ENCODE measurements around the gene PLAGL2.
"Not testable (repeated sequence)": the region's sequence is repeated elsewhere in the genome, so short reads cannot be mapped to it uniquely, and the experiment has no call there.

Gene PLAGL2

DNA sequence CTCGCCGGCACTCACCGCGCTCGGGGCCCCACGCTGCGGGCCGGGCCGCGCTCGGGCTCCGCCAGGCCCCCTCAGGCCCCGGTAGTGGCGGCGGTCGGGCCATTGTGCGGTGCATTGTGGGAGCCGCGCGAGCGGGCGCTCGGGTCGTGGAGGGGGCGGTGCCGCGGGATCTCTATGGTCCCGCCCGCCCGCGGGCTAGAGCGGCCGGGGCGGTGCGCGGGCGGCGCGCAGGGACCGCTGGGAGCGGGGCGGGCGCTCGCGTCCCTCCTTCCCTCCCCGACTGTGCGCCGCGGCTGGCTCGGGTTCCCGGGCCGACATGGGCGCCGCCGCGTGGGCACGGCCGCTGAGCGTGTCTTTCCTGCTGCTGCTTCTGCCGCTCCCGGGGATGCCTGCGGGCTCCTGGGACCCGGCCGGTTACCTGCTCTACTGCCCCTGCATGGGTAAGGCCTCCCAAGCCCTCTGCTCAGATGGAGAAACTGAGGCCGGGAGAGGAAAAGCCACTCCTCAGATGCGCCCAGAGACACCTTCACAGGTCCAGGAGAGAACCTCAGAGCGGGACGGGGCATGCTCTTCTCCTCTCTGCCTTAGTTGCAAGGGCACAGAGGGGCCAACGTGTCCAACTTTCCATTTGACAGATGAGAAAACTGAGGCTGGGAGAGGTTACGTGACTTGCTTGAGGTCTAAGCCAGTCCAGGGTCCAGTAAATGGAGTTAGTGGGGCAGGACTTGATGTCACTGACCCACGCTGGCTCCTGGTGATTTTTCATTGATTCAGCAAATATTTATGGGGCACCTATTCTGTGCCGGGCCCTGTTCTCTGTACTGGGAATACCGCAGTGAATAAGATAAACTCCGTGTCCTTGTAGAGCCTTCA lies at the start of gene PLAGL2, which contains the start of gene POFUT1:
TSS of gene PLAGL2 (minus strand) at position 118 of the 873 bp plus-strand sequence. CDS start 5,565 bp downstream, outside the sequence.
TSS of gene POFUT1 (plus strand) at position 255 of the 873 bp plus-strand sequence. CDS start at position 317, 62 bp downstream.
- DNase-seq, result peak; percentile 87

- DNase-seq, result no peak
These were observed 44.6 kb upstream of the PLAGL2 start for GRCh38 chr20:32252189-32252588.

GRCh38 chr20:32251470-32251869 lies 43.9 kb upstream of the PLAGL2 start:
- no peak for DNase-seq

DNA sequence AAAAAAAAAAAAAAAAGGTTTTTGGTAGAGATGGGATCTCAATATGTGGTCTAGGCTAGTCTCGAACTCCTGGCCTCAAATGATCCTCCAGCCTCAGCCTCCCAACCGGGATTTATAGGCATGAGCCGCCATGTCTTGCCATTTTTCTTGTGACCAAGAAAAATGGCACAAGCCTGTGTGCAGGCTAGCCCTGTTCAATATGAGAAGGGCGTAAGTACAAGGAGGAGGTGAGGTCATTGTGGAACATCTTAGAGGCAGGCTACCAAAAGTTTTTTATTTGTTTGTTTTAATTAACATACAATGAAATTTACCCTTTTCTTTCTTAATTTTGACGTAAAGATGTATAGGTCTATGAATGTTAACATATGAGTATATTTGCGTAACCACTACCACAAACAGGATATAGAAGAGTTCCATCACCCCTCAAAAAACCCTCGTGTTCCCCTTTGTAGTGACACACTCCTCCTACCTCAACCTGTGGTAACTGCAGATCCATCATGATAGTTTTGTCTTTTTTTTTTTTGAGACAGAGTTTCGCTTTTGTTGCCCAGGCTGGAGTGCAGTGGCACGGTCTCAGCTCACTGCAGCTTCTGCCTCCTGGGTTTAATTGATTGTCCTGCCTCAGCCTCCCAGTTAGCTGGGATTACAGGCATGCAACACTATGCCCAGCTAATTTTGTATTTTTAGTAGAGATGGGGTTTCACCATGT lies 41.6 kb upstream of the PLAGL2 start:
- no peak for DNase-seq

DNA sequence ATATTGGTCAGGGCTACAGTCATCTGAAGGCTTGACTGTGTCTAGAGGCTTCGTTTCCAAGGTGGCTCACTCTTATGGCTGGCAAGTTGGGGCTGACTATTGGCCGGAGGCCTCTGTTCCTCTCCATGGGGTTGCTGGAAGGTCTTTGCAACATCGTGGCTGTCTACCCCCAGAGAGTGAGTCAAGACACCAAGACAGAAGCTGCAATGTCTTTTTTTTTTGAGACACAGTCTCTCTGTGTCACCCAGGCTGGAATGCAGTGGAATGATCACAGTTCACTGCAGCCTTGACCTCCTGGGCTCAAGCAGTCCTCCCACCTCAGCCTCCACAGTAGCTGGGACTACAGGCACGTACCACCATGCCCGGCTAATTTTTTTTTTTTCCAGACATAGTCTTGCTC lies 40.5 kb upstream of the PLAGL2 start:
- DNase-seq, result no peak

DNA sequence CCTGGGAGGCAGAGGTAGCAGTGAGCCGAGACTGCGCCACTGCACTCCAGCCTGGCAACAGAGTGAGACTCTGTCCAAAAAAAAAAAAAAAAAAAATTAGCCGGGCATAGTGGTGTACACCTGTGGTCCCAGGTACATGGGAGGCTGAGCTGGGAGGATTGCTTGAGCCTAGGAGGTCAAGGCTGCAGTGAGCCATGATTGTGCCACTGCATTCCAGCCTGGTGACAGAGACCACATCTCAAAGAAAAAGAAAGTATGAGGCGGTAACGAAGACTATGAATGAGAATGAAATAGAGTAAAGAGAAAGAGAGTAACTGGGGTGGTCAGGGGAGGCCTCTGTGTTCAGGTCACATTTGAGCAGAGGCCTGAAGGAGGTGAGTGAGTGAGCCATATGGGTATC lies 38.7 kb upstream of the PLAGL2 start:
- not testable (repeated sequence) for DNase-seq

- no peak for DNase-seq
These were observed 37.4 kb upstream of the PLAGL2 start for GRCh38 chr20:32244959-32245358.

DNA sequence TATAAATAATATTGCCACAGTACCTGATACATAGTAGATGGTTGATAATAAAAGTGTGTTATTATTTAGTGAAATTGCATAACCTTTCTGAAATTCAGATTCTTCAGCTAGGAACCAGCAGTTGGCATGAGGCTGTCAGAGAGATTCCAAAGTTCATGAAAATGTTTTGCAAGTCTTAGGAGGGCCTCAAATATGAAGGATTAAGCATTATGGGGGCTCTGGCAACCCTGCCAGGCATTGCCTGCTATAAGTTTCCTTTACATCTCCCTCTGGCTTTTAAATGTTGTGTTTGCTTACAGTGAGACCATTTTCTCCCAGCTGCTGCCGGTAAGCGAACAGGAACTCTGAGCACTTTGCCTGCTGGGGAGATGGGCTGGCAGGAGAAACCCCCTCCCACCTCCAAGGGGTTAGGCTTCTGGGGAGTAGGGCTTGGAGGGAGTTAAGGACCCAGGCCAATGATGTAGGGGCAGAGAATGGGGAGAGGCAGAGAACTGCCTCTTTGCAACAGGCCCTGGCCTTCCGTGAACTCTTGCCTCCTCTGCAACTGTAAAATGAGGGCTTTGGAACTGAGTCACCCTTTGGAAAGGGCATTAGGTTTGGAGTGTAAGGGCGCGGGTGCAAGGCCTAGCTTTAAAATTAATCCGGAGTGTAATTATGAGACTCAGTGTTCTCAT lies 36.7 kb upstream of the PLAGL2 start:
- DNase-seq, result no peak

GRCh38 chr20:32241807-32242206 lies 34.3 kb upstream of the PLAGL2 start:
- DNase-seq, result no peak

DNA sequence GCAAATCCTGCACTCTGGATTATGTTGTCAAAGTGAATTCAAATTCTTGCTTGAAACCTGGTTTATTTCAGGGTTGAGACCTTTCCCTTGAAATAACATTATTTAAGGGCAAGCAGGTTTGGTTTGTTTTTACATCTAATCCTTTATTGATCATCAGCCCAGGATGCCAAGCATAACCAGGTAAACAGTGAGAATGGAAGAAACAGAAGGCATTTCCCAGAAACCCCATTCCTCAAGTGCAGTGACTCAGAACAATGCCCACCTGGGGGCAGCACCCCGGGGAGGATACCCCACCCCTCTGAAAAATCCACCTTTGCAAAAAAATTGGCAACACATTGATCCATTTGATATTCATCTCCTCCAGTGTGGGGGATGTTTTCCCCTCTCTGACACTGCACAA lies 32.7 kb upstream of the PLAGL2 start:
- no peak for DNase-seq

DNA sequence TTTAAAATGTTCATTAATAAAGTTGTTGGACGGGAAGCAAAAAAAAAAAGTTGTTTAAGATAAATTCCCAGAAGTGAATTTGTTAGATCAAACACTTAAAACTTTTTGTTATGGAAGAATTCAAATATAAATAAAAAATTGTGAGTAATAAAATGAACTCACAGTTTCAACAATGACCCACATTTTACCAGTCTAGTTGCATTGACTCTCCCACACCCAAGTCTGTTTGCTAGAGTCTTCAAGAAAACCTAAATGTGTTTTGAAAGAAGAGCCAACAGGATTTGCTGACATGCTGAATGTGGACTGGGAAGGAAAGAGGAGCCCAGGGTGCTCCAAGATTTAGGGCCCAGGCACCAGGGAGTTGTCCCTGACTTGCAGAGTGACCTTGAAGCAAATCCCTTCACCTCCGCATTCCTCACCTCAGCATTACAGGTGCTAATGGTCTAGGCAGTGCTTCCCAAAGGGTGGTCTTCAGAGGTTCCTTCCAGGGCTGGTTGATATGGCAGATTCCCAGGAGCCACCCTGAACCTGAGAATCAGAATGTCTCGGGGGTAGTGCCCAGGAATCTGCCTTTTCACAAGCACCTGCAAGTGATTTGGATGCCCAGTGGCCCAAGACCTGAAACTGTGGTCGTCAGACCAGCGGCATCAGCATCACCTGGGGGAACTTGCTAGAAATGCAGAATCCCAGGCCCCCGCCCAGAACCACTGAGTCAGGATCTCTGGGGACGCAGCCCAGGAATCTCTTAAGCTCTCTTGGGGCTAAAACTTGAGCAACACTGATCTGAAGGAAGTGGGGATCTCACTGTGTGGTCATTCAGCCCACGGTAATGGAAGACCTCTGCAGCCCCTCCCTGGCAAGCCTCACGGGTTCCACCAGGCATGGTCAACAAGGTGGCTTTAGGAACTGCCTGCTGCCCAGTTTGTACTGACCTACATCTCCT lies 31.2 kb upstream of the PLAGL2 start:
- DNase-seq, result no peak

GRCh38 chr20:32237419-32237818 lies 29.9 kb upstream of the PLAGL2 start:
- DNase-seq, result no peak

- DNase-seq, result no peak
These were observed 29.3 kb upstream of the PLAGL2 start for GRCh38 chr20:32236819-32237218.

DNA sequence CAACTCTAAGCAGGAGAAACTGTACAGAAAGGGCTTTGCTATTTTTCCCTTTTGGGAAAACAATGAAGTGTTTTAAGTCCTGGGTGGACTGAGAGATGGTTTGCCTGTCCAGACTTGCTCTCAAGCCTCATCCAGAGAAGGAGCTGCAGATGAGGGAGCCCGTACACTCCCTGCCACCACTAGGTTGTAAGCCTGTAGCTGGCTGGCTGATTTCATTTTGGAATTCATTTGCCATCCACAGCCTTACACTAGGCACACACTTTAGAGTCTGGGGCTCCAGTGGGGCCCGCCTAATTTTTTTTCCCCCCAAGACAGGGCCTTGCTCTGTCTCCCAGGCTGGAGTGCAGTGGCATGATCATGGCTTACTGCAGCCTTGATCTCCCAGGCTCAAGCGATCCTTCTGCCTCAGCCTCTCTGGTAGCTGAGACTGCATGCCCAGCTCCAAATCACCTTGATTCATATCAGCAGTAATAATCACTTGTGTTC lies 28.5 kb upstream of the PLAGL2 start:
- DNase-seq, result no peak

DNA sequence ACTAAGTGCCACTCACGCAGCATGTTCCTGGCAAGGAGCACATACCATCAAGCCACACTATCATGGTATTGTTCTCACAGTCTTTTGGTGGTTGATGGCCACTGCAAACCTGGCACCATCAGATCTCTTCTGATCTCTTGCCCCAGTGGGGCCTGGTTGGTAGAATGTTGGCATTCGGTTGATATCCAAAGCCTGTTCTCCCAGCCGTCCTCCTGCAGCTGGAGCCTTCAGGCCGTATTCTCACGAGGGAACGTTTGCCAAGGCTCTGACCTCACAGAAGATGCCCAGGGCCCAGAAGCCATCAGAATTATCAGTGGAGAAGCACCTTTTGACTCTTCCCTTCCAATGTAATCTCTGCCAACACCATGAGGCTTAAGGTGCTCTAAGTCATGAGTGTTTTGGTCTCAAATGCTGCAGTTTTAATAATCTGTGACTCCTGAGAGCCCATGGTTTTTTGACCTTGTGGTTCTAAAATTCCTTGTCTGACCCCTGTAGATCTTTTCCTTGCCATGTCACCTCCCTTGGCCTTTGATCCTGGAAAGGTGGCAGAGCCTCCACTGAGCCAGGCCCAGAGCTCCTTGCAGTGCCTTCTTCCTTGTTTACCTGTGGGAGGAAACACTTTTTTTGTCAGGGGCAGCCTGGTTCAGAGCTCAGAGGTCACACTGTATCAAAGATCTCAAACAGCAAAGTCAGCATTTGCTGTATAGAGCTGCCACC lies 27.9 kb upstream of the PLAGL2 start:
- no peak for DNase-seq

GRCh38 chr20:32234135-32234808 lies 26.7 kb upstream of the PLAGL2 start:
- no peak for DNase-seq

DNA sequence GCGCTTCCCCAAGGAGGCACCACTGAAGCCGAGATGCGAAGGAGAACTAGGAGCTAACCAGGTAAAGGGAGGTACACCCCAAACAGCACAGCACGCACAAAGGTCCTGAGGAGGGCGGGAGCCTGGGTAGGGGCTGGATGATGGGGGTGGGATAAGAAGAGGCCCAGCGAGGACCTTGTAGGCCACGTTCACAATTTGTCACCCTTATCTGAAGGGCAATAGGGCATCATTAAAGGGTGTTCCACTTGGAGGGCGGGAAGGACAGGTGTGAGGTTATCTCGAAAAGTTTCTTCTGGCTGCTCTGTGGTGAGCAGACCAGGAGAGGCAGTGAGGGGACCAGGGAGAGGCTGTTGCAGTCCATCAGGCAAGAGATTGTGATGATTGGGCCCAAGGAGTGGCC lies 25.7 kb upstream of the PLAGL2 start:
- DNase-seq, result no peak

GRCh38 chr20:32232326-32232886 lies 24.9 kb upstream of the PLAGL2 start:
- no peak for DNase-seq

GRCh38 chr20:32231847-32232246 lies 24.3 kb upstream of the PLAGL2 start:
- no peak for DNase-seq

- DNase-seq, result no peak
These were observed 23.7 kb upstream of the PLAGL2 start for GRCh38 chr20:32231245-32231644.

- no peak for DNase-seq
These were observed 23.2 kb upstream of the PLAGL2 start for GRCh38 chr20:32230707-32231106.

All from hematopoietic multipotent progenitor cell treated with erythropoietin and hydrocortisone succinate and interleukin-3 and kit ligand, for 8 days (in vitro differentiated cells).